Measurements from ENCODE around the gene TNRC6A.
"Not testable (repeated sequence)": the region's sequence is repeated elsewhere in the genome, so short reads cannot be mapped to it uniquely, and the experiment has no call there.

TNRC6A gene

GRCh38 chr16:24845726-24846547 lies 116.5 kb downstream of the TNRC6A start, which contains the start of gene SLC5A11:
Gene SLC5A11, plus strand, starts transcription at chr16:24845963. Its CDS starts 12,681 bp downstream, at chr16:24858644.
- DNase-seq (ENCODE audit: low read depth in 2 of 2), result no peak

- DNase-seq (ENCODE audit: low read depth in 2 of 2), result no peak
Measured at GRCh38 chr16:24846548-24847357, 117.3 kb downstream of the TNRC6A start.

GRCh38 chr16:24847358-24847664 lies 117.9 kb downstream of the TNRC6A start:
- no peak for DNase-seq (ENCODE audit: low read depth in 2 of 2)

- DNase-seq (ENCODE audit: low read depth in 2 of 2), result no peak
Measured at GRCh38 chr16:24848065-24848464, 118.6 kb downstream of the TNRC6A start.

GRCh38 chr16:24849641-24850040 lies 120.2 kb downstream of the TNRC6A start:
- DNase-seq (ENCODE audit: low read depth in 2 of 2), result no peak

GRCh38 chr16:24850289-24850938 lies 121.0 kb downstream of the TNRC6A start:
- DNase-seq (ENCODE audit: low read depth in 2 of 2), result no peak

- DNase-seq (ENCODE audit: low read depth in 2 of 2), result no peak
Measured at GRCh38 chr16:24851700-24852099, 122.2 kb downstream of the TNRC6A start.

GRCh38 chr16:24852281-24852721 lies 122.8 kb downstream of the TNRC6A start:
- no peak for DNase-seq (ENCODE audit: low read depth in 2 of 2)

GRCh38 chr16:24853169-24853824 lies 123.8 kb downstream of the TNRC6A start:
- DNase-seq (ENCODE audit: low read depth in 2 of 2), result no peak

- DNase-seq (ENCODE audit: low read depth in 2 of 2), result no peak
Measured at GRCh38 chr16:24853830-24854229, 124.4 kb downstream of the TNRC6A start.

GRCh38 chr16:24854607-24855171 lies 125.2 kb downstream of the TNRC6A start:
- DNase-seq (ENCODE audit: low read depth in 2 of 2), result no peak

GRCh38 chr16:24855678-24856077 lies 126.2 kb downstream of the TNRC6A start:
- no peak for DNase-seq (ENCODE audit: low read depth in 2 of 2)

GRCh38 chr16:24856871-24857270 lies 127.4 kb downstream of the TNRC6A start:
- DNase-seq (ENCODE audit: low read depth in 2 of 2), result not testable (repeated sequence)

- DNase-seq (ENCODE audit: low read depth in 2 of 2), result peak; percentile 28 to 40
Measured at GRCh38 chr16:24858219-24859041, 129.0 kb downstream of the TNRC6A start.

- no peak for DNase-seq (ENCODE audit: low read depth in 2 of 2)
Measured at GRCh38 chr16:24861461-24861860, 132.0 kb downstream of the TNRC6A start.

GRCh38 chr16:24863582-24864437 lies 134.4 kb downstream of the TNRC6A start:
- DNase-seq (ENCODE audit: low read depth in 2 of 2), result no peak

GRCh38 chr16:24869033-24869432 lies 139.6 kb downstream of the TNRC6A start:
- DNase-seq (ENCODE audit: low read depth in 2 of 2), result no peak

GRCh38 chr16:24871891-24872290 lies 142.4 kb downstream of the TNRC6A start:
- no peak for DNase-seq (ENCODE audit: low read depth in 2 of 2)

GRCh38 chr16:24873028-24873427 lies 143.6 kb downstream of the TNRC6A start:
- no peak for DNase-seq (ENCODE audit: low read depth in 2 of 2)

GRCh38 chr16:24875466-24875865 lies 146.0 kb downstream of the TNRC6A start:
- DNase-seq (ENCODE audit: low read depth in 2 of 2), result no peak

Measured in activated CD4-positive, alpha-beta T cell treated with anti-CD3 and anti-CD28 coated beads for 24 hours (primary cell).